OCI-M2 (cell line): ENCODE measurements around the gene SLC6A11.

Source experiments
- DNase-seq: peaks from one replicate; lab custom pipeline; 2025; ENCODE audit not compliant: unreplicated experiment; lab: John Stamatoyannopoulos, UW

SLC6A11 gene

GRCh38 chr3:10974746-10975375 lies 158.8 kb downstream of the SLC6A11 start:
- DNase-seq = no peak

GRCh38 chr3:10975695-10976234 lies 159.7 kb downstream of the SLC6A11 start:
- no peak for DNase-seq

DNA sequence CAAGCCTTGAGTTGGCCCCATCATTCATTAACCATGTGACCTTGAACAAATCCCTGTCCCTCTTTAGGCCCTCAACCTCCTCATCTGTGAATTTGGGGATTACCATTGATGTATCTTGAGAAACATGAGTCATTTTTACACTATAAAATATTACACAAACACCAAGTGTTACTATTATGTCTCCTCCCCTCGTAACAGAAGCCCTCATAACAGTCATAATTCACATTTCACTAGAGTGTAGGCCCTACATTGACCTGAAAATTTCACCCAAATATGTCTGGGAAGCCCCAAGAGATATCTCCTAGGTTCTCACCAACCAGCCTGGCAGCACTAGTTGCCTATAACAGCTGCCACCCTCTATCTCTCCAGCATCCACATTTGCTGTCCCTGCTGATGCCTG lies 160.7 kb downstream of the SLC6A11 start:
- DNase-seq = no peak

DNA sequence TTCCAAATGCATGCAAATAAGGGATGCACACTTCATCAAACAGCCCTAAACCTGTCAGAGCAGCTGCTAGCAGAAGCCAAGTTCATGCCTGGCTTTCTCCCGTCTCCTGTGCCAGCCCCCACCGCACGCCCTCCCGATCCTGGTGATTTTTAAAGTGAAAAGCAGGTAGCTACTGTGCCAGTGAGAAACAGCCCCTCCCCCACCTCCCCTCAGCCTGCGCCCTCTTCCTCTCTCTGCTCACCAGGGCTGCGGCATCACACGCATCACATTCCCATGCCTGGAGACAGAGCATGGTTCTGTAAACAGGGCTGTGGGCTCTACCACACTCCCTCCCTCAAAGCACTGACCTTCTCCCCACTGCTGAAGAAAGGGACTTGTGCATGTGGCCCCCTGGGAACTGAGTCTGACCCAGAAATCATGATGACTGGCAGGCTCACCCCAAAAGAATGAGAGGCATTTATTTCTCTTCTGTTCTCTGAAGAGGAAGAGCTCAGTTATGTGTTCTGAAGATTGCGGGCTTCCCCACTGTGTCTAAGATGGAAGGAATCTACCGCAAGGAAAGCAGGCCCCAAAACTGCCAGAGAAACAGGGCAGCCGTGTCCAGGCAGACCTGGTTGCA lies 162.0 kb downstream of the SLC6A11 start:
- no peak for DNase-seq

DNA sequence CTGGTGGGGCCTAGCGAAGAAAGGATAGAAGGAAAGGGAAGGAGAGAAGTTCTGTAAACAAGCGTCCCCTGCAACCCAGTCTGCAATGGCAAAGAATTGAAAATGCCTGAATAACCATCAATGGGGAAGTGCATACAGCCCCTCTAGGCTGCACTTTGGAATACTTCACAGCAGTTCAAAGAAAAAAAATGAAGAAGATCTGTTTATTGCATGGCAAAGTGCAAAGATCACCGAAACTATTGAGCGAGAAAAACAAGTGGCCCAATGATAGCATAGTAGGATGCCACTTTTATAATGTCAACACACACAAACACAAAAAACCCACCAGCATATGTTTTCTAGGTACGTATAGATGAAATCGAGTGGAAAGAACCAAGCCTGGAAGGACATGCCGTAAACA lies 162.9 kb downstream of the SLC6A11 start:
- no peak for DNase-seq

- no peak for DNase-seq
Observed at GRCh38 chr3:10980312-10980711, 164.3 kb downstream of the SLC6A11 start.

DNA sequence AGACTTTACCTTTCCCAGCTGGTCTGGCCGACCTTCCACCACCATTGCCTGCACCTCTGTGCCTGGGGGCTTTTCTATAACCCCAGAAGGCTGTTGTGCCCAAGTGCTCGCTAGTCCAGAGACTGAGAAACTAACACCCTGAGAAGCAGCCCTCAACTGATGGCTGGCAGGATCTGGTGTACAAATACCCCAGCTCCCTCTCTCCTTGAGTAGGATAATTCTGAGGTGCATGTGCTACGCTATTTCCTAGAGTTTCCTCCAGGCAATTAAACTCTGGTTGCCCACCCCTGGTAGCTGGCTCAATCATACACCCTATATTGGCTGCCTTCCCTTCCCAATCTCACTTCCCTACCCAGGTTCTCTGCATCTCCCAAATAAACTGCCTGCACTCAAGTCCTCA lies 165.0 kb downstream of the SLC6A11 start:
- DNase-seq = no peak

GRCh38 chr3:10981961-10982360 lies 165.9 kb downstream of the SLC6A11 start:
- DNase-seq = no peak

- no peak for DNase-seq
Observed at GRCh38 chr3:10982782-10983181, 166.8 kb downstream of the SLC6A11 start.

DNA sequence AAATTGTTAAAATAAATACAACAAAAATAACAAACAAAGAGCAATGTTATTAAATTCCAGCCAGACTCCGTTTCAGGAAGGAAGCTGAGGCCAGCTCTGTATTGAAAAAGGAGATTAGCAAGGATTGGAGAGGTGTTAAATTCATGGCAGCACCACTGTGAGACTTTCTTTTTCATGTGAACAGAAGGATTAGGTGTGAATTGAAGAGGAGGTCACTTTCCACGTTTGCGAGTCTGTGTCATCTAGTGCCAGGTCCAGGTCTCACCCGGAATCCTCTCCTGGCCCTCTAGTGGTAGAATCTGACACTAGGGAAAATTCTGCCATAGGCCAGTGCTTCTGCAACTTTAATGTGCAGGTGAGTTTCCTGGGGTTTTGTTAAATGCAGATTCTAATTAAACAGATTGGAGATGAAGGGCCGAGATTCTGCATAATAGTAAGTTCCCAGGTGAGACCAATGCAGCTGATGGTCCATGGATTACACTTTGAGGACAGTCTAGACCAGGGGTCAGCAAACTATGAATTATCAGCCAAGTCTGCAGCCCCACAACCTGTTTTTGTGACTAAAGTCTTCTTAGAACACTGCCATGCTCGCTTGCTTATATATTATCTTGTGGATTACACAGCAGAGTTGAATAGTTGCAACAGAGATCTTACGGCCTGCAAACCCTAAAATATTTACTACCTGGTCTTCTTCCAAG lies 167.3 kb downstream of the SLC6A11 start:
- DNase-seq = no peak

- no peak for DNase-seq
Observed at GRCh38 chr3:10984371-10984896, 168.4 kb downstream of the SLC6A11 start.

GRCh38 chr3:10985181-10985580 lies 169.2 kb downstream of the SLC6A11 start:
- no peak for DNase-seq

DNA sequence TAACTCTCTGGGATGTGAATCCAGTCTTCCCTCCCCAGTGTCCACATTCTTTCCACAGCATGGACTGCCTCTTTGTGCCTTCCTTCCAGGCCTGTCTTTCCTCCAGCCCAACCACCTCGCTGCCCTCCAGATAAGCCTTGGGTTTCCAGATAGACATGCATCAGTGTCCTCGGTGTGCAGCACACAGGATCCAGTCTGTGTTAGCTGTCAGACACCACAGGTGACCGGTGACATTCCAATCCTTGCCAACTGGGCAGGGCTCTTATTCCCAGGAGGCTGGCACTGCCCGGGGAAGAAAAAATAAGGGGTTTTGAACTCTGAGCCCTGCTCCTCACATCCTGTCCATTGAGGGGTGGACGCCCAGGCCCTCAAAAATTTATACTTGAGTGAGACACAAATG lies 170.6 kb downstream of the SLC6A11 start:
- DNase-seq = no peak

- no peak for DNase-seq
Observed at GRCh38 chr3:10988001-10988665, 172.1 kb downstream of the SLC6A11 start.

GRCh38 chr3:10988991-10989484 lies 173.0 kb downstream of the SLC6A11 start:
- DNase-seq = no peak
